GM15510 (cell line): ENCODE results near the gene DGUOK.

Source experiments
- POLR2A ChIP-seq: IDR thresholded peaks from 3 replicates; pipeline ENCODE4 v1.6.1; 2011; ENCODE audit warnings: borderline replicate concordance; ENCODE audit not compliant: insufficient read length; ENCODE audit errors: extremely low read depth

The DGUOK gene

GRCh38 chr2:73989972-73990371 lies 63.3 kb downstream of the DGUOK start:
- TF ChIP-seq POLR2A = no peak

- TF ChIP-seq POLR2A = no peak
These were observed 63.9 kb downstream of the DGUOK start for GRCh38 chr2:73990531-73990930.

- TF ChIP-seq POLR2A = no peak
These were observed 65.4 kb downstream of the DGUOK start for GRCh38 chr2:73992036-73992435.

GRCh38 chr2:73993376-73993775 lies 66.7 kb downstream of the DGUOK start:
- TF ChIP-seq POLR2A = no peak

GRCh38 chr2:73993778-73994177 lies 67.1 kb downstream of the DGUOK start:
- no peak for TF ChIP-seq POLR2A

GRCh38 chr2:73994178-73994831 lies 67.6 kb downstream of the DGUOK start:
- TF ChIP-seq POLR2A = no peak

- TF ChIP-seq POLR2A = no peak
These were observed 69.1 kb downstream of the DGUOK start for GRCh38 chr2:73995810-73996209.

- TF ChIP-seq POLR2A = no peak
These were observed 71.1 kb downstream of the DGUOK start for GRCh38 chr2:73997813-73998212.

GRCh38 chr2:73998451-73998850 lies 71.8 kb downstream of the DGUOK start:
- TF ChIP-seq POLR2A = no peak

- TF ChIP-seq POLR2A = no peak
These were observed 72.3 kb downstream of the DGUOK start for GRCh38 chr2:73998933-73999332.

- TF ChIP-seq POLR2A = no peak
These were observed 73.4 kb downstream of the DGUOK start for GRCh38 chr2:73999881-74000597.

GRCh38 chr2:74000666-74001065 lies 74.0 kb downstream of the DGUOK start:
- no peak for TF ChIP-seq POLR2A

GRCh38 chr2:74001121-74001520 lies 74.4 kb downstream of the DGUOK start:
- no peak for TF ChIP-seq POLR2A

- TF ChIP-seq POLR2A = no peak
These were observed 75.3 kb downstream of the DGUOK start for GRCh38 chr2:74001781-74002504.
